GM12865 (cell line): ENCODE results near the gene ABCC3.

Experiments
- DNase-seq: peaks from one replicate; pipeline ENCODE4 v3.0.0; 2010; ENCODE audit warnings: low read depth
- H3K4me3 ChIP-seq: 2 replicates; pipeline ENCODE4 v1.5.1; 2011; ENCODE audit warnings: mild to moderate bottlenecking, low read depth, low read length, control low read depth
- CTCF ChIP-seq: IDR thresholded peaks from 2 replicates; pipeline ENCODE4 v1.5.1; 2011; ENCODE audit warnings: low read length, control low read depth, low read depth, inconsistent platforms; ENCODE audit not compliant: insufficient read depth; ENCODE audit errors: missing control alignments

ABCC3 gene

GRCh38 chr17:50604513-50604912 is 30.2 kb upstream of the ABCC3 start:
- TF ChIP-seq CTCF: no peak
- DNase-seq: no peak
- H3K4me3 ChIP-seq: no peak overlapping the region

GRCh38 chr17:50605429-50605828 is 29.3 kb upstream of the ABCC3 start:
- DNase-seq: no peak
- no peak for TF ChIP-seq CTCF
- no peak overlapping the region for H3K4me3 ChIP-seq

- no peak for TF ChIP-seq CTCF
- no peak overlapping the region for H3K4me3 ChIP-seq
- no peak for DNase-seq
Measured at GRCh38 chr17:50607522-50608175, 27.0 kb upstream of the ABCC3 start.

GRCh38 chr17:50608700-50609379 is 25.8 kb upstream of the ABCC3 start:
- H3K4me3 ChIP-seq: no peak overlapping the region
- no peak for TF ChIP-seq CTCF
- no peak for DNase-seq

- no peak overlapping the region for H3K4me3 ChIP-seq
- no peak for TF ChIP-seq CTCF
- no peak for DNase-seq
Measured at GRCh38 chr17:50609380-50610074, 25.2 kb upstream of the ABCC3 start.

- no peak for TF ChIP-seq CTCF
- H3K4me3 ChIP-seq: no peak overlapping the region
- DNase-seq: no peak
Measured at GRCh38 chr17:50611634-50612033, 23.0 kb upstream of the ABCC3 start.
